AML-193 (cell line): ENCODE measurements around the gene GDF7.
A peak's percentile ranks its signal among the peaks of the same experiment; 100 is the strongest.

ENCODE experiments used
- DNase-seq, 2 experiments: peaks; one replicate each; lab custom pipeline; 2025; lab: John Stamatoyannopoulos, UW

The GDF7 gene

DNA sequence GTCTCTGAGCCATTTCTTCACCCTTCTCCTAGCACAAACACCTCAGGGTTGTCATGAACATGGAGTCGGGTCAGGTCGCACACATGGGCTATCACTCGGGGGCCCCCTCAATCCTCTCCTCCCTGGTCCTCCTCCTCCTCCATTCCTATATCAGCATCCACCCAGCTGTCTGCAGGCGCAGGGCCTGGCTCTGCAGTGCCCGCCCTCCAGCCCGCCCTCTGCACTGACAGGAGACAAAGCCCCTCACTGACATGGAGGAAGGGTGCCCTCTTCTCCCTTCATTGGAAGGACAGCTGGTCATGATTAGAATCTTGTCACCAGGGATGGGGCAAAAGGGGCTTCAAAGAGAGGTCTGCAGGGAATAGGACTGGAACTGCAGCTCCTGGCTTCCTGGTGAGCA, 37.8 kb upstream of the GDF7 start:
- DNase-seq, result no peak

DNA sequence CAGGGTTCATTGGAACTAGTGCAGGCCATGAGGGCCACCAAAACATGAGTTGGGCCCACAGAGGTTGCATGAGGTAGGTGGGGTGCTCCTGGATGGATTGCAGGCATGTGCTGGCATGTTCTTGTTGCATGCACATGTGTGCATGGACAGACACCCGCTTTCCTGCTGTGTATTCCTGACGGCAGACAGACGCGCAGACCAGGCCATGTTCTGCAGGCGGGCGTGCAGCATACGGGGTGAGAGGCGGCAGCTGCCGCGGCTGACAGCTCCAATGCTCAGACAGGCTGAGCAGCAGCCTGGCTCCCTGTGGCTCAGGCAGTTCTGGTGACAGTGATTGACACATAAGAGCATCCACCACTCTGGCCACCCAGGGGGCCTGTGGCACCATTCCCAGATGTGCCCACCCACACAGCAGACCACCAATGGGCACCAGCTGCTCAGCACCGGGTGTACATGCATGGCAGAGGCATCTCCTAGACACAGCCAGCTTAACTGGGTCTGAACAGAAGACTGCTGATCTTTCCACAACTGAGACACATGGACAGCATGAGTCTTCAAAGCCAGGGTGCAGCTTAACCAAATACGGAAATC, 37.3 kb upstream of the GDF7 start:
- no peak for DNase-seq

DNA sequence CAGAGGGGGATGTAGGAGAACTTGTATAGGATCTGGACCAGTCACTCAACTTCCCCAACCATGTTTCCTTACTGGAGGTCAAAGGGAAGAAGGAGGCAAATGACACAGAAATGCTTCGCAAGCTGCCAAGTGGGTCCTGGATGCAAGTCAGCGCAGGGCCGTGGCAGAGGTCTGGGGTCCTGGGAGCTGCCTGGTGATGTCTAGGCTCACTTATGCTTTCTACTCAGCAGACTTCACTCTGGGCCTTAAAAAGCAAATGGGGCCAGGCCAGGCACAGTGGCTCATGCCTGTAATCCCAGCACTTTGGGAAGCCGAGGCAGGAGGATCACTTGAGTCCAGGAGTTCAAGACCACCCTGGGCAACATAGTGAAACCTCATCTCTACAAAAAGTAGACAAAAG, 36.0 kb upstream of the GDF7 start:
- DNase-seq, result no peak

DNA sequence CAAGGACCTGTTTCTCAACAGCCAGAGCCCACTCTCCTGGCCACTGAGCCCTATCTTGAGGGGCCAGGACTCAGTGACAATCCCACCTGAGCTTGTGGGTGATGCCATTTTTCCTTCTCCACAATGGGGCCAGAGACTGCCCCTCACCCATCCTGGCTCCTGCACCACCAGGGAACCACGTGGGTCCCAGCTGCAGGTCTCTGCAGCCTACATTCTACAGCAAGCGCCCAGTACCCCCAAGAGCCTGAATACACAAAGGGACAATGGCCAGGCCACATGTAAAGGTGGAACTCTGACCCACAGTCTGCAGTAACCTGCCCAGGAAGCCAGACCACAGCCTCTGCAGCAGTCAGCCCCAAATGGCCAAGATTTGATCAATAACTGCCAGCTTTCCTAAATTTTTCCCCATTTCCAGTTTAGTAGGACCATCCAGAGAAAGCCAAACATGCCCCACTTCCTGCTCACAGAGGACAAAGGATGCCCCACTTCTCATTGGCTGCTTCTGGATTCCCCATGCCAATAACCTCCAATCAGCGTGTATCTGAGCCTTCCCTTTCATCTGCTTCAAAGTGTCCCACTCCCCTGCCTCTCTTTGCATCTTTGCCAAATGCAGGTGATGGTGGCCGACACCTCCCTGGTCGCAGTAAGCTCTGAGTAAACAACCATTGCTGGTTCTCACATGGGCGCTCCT, 35.2 kb upstream of the GDF7 start:
- DNase-seq, result no peak

DNA sequence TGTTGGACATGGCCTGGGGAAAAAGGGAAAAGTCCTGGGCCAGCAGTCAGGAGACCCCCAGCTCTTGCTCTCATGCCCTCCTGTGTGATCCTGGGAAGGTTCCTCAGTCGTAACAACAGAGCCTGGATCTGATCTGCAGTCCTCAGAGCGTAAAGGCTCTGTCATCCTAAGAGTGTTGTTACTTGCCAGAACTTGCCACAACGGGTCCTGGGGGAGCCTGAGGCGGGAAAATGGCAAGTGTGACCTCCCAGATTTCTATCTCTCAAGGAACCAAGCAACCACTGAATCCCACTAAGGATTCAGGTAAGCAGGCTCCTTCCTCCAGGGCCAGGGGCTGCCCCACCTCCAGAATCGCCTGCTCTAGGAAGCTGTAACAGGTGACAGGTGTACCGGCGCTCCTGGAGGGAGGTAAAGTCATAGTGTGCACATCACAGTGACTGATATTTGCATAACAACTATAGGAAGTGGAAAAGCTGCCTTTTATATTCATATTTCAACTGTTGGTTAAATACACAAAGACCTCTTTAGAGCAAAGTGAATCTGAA, 34.4 kb upstream of the GDF7 start:
- no peak for DNase-seq

DNA sequence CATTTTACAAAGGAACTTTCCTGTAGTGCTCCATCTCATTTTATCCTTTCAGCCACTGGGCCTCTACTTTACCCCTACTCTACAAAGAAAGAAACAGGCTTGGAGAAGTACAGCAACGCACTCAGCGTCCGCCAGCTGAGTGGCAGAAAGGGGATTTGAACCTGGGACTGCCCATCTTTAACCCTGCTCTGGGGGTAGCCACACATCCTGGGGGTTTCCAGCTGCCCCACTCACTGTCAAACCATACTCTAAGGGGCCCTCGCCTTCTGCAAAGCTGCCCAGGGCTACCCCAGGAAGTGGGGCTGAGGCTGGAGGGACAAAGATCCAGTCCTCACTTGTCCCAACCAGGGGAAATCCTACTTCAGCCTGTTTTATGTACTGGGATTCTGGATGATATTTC, 33.9 kb upstream of the GDF7 start:
- no peak for DNase-seq

DNA sequence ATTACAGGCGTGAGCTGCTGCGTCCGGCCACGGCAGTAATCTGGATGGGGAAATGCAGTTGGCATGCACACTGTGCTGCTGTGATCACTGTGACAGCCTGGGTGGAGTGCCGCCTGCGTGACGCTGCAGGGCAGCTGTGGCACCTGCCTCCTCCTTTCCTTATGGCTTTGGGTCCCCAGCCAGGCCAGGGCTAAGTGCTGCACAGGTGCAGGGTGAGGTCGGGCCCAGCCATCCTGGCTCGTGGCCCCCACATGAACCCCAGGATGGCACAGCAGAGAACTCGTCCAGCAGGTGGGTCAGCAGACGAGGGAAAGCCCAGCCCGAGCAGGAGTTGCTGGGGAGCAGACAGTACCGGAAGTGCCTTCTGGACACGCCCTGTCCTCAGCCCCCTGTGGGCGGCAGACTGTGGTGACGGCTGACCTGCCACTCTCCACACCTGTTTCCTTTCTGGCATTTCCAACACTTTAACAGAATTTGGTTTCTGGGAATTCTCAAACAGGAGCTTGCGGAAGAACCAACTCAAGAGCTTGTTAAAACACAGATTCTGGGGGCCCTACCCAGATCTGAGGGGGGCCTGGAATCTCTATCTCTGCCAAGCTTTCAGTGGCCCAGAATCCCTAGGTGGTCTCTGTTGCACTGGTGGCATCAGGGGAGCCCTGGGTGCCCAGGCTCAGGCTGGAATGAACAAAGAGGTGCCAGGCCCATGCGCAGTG, 33.0 kb upstream of the GDF7 start:
- DNase-seq, result no peak

DNA sequence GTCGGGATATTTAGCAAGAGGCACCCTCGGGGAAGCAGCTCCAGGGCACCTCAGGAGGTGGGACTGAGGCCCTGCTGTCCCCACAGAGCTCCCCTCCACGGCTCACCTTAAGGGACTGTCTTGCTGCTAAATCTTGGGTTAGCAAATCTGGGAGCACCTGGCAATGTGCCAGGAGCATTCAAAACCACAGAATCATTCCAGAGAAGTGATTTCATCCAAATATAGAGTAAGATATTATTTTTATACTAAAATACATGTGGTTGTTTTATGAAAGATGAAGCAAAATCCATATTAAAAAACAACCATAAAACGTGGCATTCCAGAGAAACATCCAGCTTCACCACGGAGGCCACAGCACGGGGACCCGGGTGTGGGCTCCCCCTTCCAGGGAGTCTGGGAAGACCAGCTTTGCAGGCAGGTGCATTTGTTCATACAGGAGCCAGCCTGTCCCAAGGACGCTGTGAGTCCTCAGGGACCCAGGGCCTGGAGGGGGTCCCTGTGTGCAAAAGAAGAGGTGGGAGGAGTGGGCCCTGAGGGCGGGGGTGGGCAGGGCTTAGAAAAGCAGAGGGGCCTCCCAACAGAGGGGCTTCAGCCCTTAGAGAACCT, 32.3 kb upstream of the GDF7 start:
- no peak for DNase-seq

DNA sequence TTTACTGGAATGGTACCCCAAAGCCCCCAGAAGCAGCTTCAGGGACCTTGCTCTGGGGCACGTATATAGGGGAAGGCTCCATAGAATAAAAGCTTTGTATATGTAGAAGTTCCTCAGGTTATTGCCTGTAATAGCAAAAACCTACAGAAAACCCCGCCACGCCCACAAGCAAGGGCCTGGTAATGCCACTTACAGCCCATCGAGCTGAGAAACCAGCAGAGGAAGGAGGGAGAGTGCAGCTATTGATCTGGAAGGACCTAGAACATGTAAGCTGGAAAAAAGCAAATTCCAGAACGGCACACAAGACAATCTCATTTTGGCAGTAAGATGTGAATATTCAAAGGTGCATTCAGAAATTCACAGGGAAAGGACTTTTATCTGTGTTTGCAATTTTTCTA, 31.8 kb upstream of the GDF7 start:
- no peak for DNase-seq

DNA sequence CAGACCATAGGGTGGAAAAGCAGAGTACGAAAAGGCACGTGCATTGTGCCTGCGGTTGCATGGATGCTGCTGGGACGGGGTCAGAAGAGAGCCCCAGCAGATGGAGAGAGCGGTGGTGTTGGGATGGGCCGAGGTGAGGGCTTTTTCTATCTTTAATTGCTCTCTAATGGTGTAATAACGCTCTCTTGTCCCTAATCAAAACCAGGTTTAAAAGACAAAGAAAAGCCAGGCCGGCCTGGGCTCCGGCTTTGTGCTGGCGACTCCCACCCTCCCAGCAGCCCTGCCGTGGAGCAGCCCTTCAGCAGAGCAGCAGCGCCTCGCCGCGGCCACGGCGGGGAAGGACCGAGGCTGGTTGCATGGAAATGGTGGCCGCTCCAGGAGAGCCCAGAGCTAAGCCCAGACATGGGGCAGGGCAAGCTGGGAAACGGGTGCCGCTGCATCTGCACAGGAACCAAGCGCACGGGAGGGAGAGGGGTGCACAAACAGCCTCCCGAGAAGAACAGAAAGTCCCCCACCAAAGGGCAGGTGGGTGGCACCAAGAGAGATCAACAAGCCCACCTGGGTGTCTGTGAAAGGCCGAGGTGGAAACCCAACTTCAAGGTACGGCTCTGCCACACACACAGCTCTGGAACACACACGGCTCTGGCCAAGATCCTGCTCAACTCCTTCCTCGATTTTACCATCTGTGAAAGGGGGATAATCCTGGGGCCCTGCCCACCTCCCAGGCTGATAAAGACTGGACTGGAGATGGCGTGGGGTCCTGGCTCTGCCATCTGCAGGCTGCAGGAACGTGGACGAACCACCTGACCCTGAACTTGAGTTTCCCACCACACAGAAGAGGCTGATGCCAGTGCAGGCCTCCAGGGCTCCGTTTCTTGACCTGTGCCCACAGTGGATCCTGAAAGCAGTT, 31.0 kb upstream of the GDF7 start:
- DNase-seq, result no peak

DNA sequence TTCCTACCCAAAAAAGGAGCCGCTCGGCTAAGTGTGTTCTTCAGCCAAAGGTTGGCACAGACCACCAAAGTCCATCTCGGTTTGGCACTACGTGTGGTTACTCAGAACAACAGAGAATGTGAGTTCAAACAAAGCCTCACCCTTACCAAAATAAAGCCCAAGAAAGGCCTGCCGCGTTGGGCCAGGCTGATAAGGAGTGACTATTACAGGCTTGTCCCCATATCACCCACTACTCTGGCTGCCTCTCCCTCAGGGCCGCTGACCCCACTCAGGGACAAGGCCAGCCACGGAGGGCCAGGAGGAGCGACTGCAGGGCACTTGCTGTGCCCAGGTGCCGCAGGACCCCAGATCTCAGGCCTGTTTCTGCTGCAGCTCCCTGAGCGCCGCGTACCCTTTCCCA, 29.8 kb upstream of the GDF7 start:
- no peak for DNase-seq

DNA sequence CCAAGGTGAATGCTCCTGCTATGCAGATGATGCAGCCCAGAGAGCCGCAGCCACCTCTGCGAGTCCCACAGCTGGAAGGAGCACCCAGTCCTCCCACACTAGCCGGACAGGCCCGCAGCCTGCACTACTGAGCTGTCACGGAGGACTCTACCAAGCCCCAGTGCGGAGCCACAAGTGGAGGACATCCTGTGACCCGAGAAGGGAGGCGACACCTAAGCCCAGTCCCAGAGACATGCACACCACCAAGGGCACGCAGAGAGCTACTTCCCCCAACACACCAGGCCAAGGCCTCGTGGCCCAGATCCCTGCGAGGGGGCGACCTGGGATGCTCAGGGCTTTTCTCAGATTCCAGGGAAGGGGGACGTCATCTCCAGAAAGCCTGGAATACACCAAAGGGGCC, 28.9 kb upstream of the GDF7 start:
- no peak for DNase-seq

DNA sequence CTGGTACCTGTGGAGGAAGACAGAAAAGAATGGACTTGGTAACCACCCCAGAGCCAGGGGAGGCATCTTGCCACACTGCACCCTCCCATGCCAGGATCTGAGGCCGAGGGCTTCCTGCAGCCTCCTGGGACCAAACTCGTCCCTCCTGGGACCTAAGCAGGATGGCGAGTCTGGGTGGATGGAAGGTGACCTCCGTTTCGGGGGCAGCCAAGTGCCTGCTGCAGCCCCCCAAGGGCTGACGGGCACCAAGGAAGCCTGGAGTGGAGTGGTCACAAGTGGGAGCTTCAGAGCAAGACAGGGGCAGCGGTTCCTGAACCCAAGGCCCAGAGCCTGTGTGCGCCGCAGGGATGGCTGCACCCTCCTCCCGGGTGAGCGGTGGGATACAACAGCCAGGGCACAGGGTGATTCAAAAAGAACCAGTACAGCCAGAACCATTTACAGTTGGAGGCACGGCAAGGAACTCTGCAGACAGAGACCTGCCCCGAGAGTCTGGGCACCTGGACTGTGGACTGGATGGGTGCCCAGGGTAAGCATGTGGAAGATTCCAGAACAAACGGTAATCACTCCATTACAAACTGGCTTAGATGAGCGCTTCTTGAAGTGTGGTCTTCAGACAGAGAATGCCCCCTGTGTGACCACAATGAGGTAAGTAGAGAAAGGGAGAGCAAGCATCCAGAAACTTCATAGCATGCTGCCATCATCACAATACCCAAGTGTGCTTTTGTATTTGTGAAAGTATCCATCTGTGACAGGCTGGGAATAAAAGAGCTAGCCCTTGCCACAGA, 28.1 kb upstream of the GDF7 start:
- DNase-seq, result no peak

DNA sequence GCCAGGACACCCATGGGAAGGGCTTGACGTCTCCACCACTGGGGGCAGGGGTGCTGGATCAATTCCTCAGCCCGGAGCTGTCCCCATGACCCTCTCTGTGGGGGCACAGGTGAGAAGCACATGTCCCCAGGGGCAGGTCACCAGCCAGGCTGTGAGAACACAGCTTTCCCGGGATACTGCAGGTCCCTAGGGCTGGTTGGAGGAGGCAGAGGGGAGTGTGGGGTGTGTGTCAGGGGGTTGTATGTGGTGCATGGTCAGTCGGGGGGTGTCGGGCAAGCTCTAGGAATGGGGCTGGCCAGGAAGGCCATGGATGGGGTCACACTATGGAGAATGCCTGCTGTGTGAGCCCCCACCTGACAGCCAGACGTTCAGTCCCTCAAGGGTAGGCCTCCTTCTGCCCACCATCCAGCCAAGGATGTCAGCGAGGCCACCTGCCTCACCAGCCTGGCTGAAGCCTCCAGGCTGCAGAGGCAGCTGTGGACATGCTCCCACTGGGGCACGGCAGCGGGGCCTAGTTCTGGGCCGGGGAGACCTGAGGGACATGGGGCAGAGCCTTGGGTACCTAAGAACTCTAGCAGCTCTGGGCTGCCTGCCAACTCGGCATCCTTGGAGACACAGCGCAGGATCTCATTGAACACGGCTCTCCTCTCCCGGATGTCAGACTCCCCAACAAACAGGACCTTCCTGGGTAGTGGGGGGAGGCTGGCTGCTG, 26.4 kb upstream of the GDF7 start:
- no peak for DNase-seq

DNA sequence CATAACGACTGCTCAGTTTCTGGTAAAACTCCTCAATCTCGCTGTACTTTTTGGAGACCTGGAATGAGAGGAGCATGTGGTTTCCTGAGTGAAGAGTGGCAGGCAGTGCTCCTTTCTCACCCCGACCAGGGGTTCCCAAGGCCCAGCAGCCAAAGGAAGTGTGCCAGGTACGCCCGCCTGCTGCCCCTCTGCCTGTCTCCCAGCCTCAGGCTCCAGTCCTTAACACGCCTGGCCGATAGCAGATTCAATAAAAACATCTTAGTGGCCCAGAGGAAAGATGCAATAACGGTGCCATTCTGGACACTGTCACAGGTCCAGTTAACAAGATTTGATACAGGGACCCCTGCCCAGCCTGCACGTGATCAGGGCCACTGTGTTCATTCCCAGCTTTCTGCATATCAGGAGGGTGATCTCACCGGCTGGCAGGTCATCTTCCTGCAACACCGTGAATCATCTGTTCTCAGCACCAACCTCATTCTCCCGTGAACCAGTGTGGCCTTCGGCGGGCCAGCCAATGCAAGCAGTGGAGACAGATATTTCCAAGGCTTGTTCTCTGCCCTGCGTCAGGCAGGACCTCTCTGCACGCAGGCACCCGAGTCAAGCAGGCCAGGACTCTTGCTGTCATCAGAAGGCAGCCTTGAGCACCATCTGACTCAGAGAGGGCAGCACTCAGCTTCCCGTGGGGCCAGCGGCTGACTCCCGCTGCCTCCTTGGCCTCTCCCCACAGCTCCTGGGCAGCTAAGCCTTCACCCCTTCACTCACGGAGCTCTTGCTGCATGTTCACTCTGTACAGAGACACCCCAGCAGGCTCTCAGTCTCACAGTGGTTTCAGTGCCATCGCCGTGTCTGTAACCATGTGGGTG, 25.6 kb upstream of the GDF7 start:
- DNase-seq, result no peak

DNA sequence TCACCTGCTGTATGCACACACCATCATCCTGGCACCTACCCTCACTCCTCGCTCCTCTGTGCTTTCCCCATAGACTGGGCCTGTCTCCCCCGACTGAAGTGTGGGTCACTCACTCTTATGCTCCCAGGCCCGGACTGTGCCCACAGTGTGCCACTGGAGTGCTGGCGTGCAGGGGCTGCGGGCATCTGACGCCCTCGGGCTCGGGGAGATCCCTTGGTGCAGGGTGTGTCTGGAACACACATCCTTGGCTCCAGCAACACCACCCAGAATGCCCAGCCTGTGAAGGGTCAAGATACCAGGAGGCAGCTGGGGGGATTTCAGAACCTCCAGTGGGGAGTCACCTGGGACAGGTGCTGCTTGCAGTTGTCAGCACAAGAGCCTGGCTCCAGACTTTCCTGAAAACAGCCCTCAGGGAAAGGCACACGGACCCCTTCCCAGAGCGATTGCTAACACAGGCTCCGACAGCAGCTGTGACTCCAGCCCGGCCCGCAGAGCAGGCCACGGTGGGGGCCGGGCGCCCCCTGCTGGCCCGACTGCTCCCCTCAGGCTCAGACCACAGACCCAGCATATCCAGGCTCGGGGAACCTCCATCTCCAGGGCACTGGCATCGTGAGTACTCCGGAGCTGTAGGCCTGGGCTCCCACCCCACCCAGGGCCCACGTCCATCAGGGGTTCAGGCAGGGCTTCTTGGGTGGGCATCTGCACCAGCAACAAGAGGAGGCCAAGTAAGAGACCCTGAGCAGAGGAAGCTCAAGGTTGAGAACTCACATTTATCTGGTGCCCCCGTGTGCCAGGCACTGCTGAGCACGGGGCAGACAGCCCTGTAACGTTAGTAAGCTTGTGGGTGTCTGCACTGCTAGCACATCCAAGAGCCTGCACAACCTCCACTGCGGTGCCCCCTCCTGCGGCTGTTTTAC, 24.6 kb upstream of the GDF7 start:
- peak; percentile 27 to 39 for DNase-seq

DNA sequence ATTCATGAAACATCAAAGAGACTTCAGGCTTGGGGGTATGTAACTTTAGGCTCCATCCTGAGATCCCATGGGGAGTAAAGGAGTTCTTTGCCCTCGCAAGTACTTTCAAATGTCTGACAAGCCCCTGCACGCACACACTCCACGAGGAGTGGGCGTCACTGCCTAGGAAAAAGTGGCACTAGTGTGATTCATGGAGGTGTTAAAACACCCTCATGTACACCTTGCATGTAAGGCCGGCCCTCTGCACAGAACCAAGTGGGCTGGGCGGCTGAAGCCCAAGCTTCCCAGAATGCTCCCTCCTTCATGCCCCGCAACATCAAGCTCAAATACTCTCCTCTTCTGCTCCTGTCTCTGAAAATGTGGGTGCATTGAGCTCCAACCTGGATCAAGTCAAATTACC, 23.9 kb upstream of the GDF7 start:
- DNase-seq, result no peak

DNA sequence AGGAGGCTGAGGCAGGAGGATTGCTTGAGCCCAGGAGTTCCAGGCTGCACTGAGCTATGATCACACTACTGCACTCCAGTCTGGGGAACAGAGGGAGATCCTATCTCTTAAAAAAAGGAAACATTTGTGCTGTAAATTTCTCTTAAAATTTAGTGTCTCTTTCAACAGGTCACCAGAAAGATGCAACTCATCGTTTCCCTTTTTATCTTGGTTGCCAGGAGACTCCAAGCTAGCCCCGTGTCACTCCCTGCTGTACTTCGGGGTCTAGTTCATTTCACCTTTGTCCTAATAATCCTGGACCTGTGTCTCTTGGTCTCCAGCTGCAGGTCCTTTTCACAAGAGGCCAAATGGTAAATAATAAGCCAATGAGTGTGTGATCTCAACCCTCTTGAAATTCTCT, 23.1 kb upstream of the GDF7 start:
- no peak for DNase-seq
